ENCODE data around the gene PTPRT. TPM values are rescaled to one million over a fixed set of nuclear protein-coding genes. Genes with fewer than 3 reads are reported as not detected.

Gene PTPRT
- polyA plus RNA-seq, 1 donor, result 0.53 TPM

- peak; percentile 21 for DNase-seq
Measured at GRCh38 chr20:42041000-42041565, 1148.6 kb downstream of the PTPRT start.

GRCh38 chr20:42027746-42028268 lies 1161.9 kb downstream of the PTPRT start:
- DNase-seq, result no peak

GRCh38 chr20:42026599-42026998 lies 1163.1 kb downstream of the PTPRT start:
- DNase-seq, result no peak

- peak; percentile 68 for DNase-seq
Measured at GRCh38 chr20:42024653-42025052, 1165.1 kb downstream of the PTPRT start.

Data from left kidney (tissue), 2 donors.